ENCODE measurements around the gene CEBPB. TPM values are rescaled to one million over a fixed set of nuclear protein-coding genes. Genes with fewer than 3 reads are reported as not detected.

Gene CEBPB
- polyA plus RNA-seq, 1 experiment, result 24.6 TPM

GRCh38 chr20:50220093-50220893 is 29.7 kb downstream of the CEBPB start:
- POLR2A ChIA-PET, result no interaction called here

DNA sequence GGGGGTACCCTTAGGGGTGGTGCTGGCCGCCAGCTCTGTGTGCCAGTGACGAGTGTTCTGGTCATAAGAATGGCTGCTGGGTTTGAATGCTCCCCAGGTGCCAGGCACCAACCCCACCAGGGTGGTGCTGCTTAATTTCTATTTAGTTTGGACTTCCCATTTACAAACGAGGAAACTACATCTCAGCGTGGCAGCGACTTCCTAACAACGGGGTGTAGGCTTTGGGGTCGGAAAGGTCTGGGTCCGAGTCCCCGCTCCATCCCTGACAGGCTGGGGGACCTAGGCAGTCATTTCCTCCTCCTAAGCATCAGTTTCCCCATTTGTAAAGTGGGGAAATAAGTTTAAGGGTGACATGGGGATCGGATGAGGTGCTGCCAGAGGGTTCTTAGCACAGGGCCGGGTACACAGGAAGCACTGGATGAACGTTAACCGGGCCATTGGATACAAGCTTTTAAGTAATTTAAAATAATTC is 30.3 kb downstream of the CEBPB start:
- CTCF ChIA-PET, result interaction anchor here (1.6 kb wide), 1 partner anchor 34 kb away, joined by 3 read pairs; no protein-coding TSS in a partner anchor
- POLR2A ChIA-PET, result no interaction called here
- TF ChIP-seq, protein P1, sequence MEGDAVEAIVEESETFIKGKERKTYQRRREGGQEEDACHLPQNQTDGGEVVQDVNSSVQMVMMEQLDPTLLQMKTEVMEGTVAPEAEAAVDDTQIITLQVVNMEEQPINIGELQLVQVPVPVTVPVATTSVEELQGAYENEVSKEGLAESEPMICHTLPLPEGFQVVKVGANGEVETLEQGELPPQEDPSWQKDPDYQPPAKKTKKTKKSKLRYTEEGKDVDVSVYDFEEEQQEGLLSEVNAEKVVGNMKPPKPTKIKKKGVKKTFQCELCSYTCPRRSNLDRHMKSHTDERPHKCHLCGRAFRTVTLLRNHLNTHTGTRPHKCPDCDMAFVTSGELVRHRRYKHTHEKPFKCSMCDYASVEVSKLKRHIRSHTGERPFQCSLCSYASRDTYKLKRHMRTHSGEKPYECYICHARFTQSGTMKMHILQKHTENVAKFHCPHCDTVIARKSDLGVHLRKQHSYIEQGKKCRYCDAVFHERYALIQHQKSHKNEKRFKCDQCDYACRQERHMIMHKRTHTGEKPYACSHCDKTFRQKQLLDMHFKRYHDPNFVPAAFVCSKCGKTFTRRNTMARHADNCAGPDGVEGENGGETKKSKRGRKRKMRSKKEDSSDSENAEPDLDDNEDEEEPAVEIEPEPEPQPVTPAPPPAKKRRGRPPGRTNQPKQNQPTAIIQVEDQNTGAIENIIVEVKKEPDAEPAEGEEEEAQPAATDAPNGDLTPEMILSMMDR (IDR thresholded peaks at IDR 0.05; ENCODE audit: insufficient read depth, low read depth, low read length), result no peak
- no peaks in the 10 kb centered on the region for H3K27me3 ChIP-seq (ENCODE audit: control insufficient read depth, insufficient read depth, low read length)
- H3K4me3 ChIP-seq (ENCODE audit: low read depth, low read length), result no peak overlapping the region
- DNase-seq (ENCODE audit: low read depth), result no peak
- no peaks in the 10 kb centered on the region for H3K36me3 ChIP-seq (ENCODE audit: control insufficient read depth, insufficient read depth, low read length)

More at GRCh38 chr20:50220093-50220893, 29.7 kb downstream of the CEBPB start:
- Histone ChIP-seq H3K27me3 (ENCODE audit: control insufficient read depth, insufficient read depth, low read length) (no peaks in the 10 kb centered on the region), H3K4me3 (ENCODE audit: low read depth, low read length) (no peak overlapping the region), H3K36me3 (ENCODE audit: control insufficient read depth, insufficient read depth, low read length) (no peaks in the 10 kb centered on the region)
- CTCF ChIA-PET, result no interaction called here
- TF ChIP-seq, protein P1 (IDR thresholded peaks at IDR 0.05; ENCODE audit: insufficient read depth, low read depth, low read length), result no peak
- DNase-seq (ENCODE audit: low read depth), result no peak

GRCh38 chr20:50221501-50222308 is 31.1 kb downstream of the CEBPB start:
- no peaks in the 10 kb centered on the region for H3K27me3 ChIP-seq (ENCODE audit: control insufficient read depth, insufficient read depth, low read length)
- no peaks in the 10 kb centered on the region for H3K36me3 ChIP-seq (ENCODE audit: control insufficient read depth, insufficient read depth, low read length)
- no peak for DNase-seq (ENCODE audit: low read depth)
- ChIA-PET POLR2A (interaction anchor here (0.6 kb wide), 1 partner anchor 10 kb away, joined by 3 read pairs; no protein-coding TSS in a partner anchor), CTCF (interaction anchor here (1.6 kb wide), 1 partner anchor 34 kb away, joined by 3 read pairs; no protein-coding TSS in a partner anchor)
- H3K4me3 ChIP-seq (ENCODE audit: low read depth, low read length), result no peak overlapping the region
- TF ChIP-seq, protein P1 (IDR thresholded peaks at IDR 0.05; ENCODE audit: insufficient read depth, low read depth, low read length), result 0 out of 2 replicates have a peak, but pooled peaks have one; percentile 2

DNA sequence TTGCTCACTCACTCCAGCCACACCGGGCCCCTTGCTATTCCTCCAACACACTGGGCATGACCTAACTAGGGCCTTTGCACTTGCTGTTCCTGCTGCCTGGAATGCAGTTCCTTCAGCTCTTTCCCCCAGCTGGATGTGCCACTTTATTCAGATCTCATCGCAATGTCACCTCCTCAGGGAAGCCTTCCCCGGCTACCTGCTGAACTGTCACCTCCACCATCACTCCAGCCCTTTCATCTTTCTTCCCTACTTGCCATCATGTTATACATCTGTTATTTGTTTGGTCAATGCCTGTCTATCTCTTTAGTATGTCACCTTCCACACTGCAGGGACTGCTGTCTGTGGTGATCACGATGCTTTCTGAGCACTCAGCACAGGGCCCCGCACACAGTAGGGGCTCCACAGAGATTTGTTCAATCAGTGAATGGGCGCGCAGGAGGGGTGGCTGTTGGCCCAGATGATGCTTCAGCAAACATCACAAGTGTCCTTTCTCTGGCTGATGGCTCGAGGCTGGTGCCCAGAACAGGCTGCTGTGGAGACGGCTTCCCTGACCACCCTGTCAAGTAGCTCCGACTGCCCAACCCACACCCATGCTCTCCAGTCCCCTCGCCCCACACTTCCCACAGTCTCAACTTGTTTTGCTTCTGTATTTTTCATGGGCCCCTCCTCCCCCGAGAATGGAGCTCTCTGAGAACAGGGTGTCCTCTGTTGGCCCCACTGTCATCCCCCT is 31.8 kb downstream of the CEBPB start:
- Histone ChIP-seq H3K36me3 (ENCODE audit: control insufficient read depth, insufficient read depth, low read length) (no peaks in the 10 kb centered on the region), H3K4me3 (ENCODE audit: low read depth, low read length) (no peak overlapping the region), H3K27me3 (ENCODE audit: control insufficient read depth, insufficient read depth, low read length) (no peaks in the 10 kb centered on the region)
- TF ChIP-seq, protein P1 (IDR thresholded peaks at IDR 0.05; ENCODE audit: insufficient read depth, low read depth, low read length), result no peak
- ChIA-PET POLR2A (interaction anchor here (0.6 kb wide), 1 partner anchor 11 kb away, joined by 3 read pairs; no protein-coding TSS in a partner anchor), CTCF (interaction anchor here (1.6 kb wide), 1 partner anchor 33 kb away, joined by 3 read pairs; no protein-coding TSS in a partner anchor)
- DNase-seq (ENCODE audit: low read depth), result no peak

All from BJ (cell line).